ENCODE measurements around the gene MDP1. TPM values are rescaled to one million over a fixed set of nuclear protein-coding genes. Genes with fewer than 3 reads are reported as not detected.

Gene MDP1
- total and polyA plus RNA-seq, 10 donors = 11.0 to 39.6 (median 22.4) TPM

- peaks cover 31 to 83% (median 67%) of the 10 kb centered on the region in 6 donors for H3K4me1 ChIP-seq
These were observed 51.3 kb downstream of the MDP1 start for GRCh38 chr14:24164518-24164991.

More at GRCh38 chr14:24164518-24164991, 51.3 kb downstream of the MDP1 start:
- 92 to 96% (median 94%) methylated on average over 11 to 14 of the region's 14 CpGs for WGBS, 5 donors
- peak; percentile 71 for DNase-seq
- no peak for TF ChIP-seq POLR2AphosphoS5 (IDR thresholded peaks at IDR 0.05)
- TF ChIP-seq CTCF (IDR thresholded peaks at IDR 0.05 in 8 of 11, conservative IDR thresholded peaks at IDR 0.05 in 3 of 11) = no peak
- TF ChIP-seq POLR2A (IDR thresholded peaks at IDR 0.05) = no peak
- Histone ChIP-seq H3K27me3 (replicated peaks in 1 of 7) (no peaks in the 10 kb centered on the region), H3K27ac (peak overlapping the region in 7 of 8 donors; percentile 13 to 99 (median 95)), H3K4me3 (no peak overlapping the region), H3K9me3 (no peaks in the 10 kb centered on the region), H3K36me3 (peaks cover 30 to 91% (median 75%) of the 10 kb centered on the region in 6 donors)
- intact Hi-C loops (cut with DNase I; ENCODE audit: low total_unique reads) = no loop called here

Small RNAs within 50 kb of the gene (small RNA-seq; reads per million reads assigned to genes)
- 0 reads per million in 4 donors for gene AL136295.4
- 0 reads per million in 4 donors for gene CHMP4A
- 0 reads per million in 4 donors for gene IPO4
- gene IRF9 = 0 to 0.21 (median 0) reads per million in 4 donors
- 0 reads per million in 4 donors for gene MDP1

Other genes with a start within 250 kb of the MDP1 start
Only the 30 nearest of the 34 such genes appear.
- 1 to 10 TPM in 6 of 7 donors, under 1 TPM in 1; 0.44 to 3.2 (median 1.5) TPM for gene CARMIL3, start 164.1 kb downstream of the MDP1 start, total RNA-seq
- 1 to 10 TPM in 2 of 3 donors, under 1 TPM in 1; 0.39 to 1.8 (median 1.0) TPM for gene CARMIL3, start 164.1 kb downstream of the MDP1 start, polyA plus RNA-seq
- gene CPNE6, start 144.5 kb downstream of the MDP1 start, total RNA-seq = under 1 TPM in 1 of 7 donors, not detected in 6; 0.13 TPM
- gene CPNE6, start 144.5 kb downstream of the MDP1 start, polyA plus RNA-seq = under 1 TPM in 1 of 3 donors, not detected in 2; 0.03 TPM
- 10 to 100 TPM; 31.4 to 52.3 (median 34.9) TPM for gene PCK2, start 121.8 kb downstream of the MDP1 start, total RNA-seq
- 10 to 100 TPM; 25.3 to 35.7 (median 27.9) TPM for gene PCK2, start 121.8 kb downstream of the MDP1 start, polyA plus RNA-seq
- 100 to 1,000 TPM in 2 of 7 donors, 10 to 100 TPM in 5; 73.8 to 110 (median 80.9) TPM for gene DCAF11, start 101.3 kb downstream of the MDP1 start, total RNA-seq
- 10 to 100 TPM; 28.7 to 42.5 (median 32.4) TPM for gene DCAF11, start 101.3 kb downstream of the MDP1 start, polyA plus RNA-seq
- gene NRL, start 101.1 kb downstream of the MDP1 start, total RNA-seq = 1 to 10 TPM; 2.0 to 7.8 (median 4.2) TPM
- 1 to 10 TPM; 2.7 to 4.7 (median 3.7) TPM for gene NRL, start 101.1 kb downstream of the MDP1 start, polyA plus RNA-seq
- 10 to 100 TPM in 2 of 7 donors, 1 to 10 TPM in 5; 3.7 to 12.9 (median 9.0) TPM for gene FITM1, start 85.4 kb downstream of the MDP1 start, total RNA-seq
- 1 to 10 TPM; 4.6 to 9.6 (median 8.3) TPM for gene FITM1, start 85.4 kb downstream of the MDP1 start, polyA plus RNA-seq
- 100 to 1,000 TPM; 157 to 303 (median 247) TPM for gene PSME1, start 79.9 kb downstream of the MDP1 start, total RNA-seq
- gene PSME1, start 79.9 kb downstream of the MDP1 start, polyA plus RNA-seq = 100 to 1,000 TPM; 349 to 441 (median 364) TPM
- 10 to 100 TPM; 17.7 to 27.3 (median 19.9) TPM for gene EMC9, start 74.5 kb downstream of the MDP1 start, total RNA-seq
- 10 to 100 TPM; 25.4 to 50.6 (median 48.5) TPM for gene EMC9, start 74.5 kb downstream of the MDP1 start, polyA plus RNA-seq
- 100 to 1,000 TPM in 5 of 7 donors, 10 to 100 TPM in 2; 80.0 to 295 (median 189) TPM for gene PSME2, start 69.5 kb downstream of the MDP1 start, total RNA-seq
- 100 to 1,000 TPM; 337 to 509 (median 433) TPM for gene PSME2, start 69.5 kb downstream of the MDP1 start, polyA plus RNA-seq
- 100 to 1,000 TPM in 3 of 7 donors, 10 to 100 TPM in 4; 61.9 to 113 (median 96.9) TPM for gene RNF31, start 68.6 kb downstream of the MDP1 start, total RNA-seq
- gene RNF31, start 68.6 kb downstream of the MDP1 start, polyA plus RNA-seq = 100 to 1,000 TPM in 2 of 3 donors, 10 to 100 TPM in 1; 56.5 to 148 (median 122) TPM
- gene IRF9, start 54.8 kb downstream of the MDP1 start, total RNA-seq = 100 to 1,000 TPM; 122 to 265 (median 218) TPM
- 100 to 1,000 TPM in 2 of 3 donors, 10 to 100 TPM in 1; 85.8 to 166 (median 118) TPM for gene IRF9, start 54.8 kb downstream of the MDP1 start, polyA plus RNA-seq
- gene REC8, start 44.0 kb downstream of the MDP1 start, total RNA-seq = 10 to 100 TPM; 23.5 to 51.6 (median 38.0) TPM
- 10 to 100 TPM; 23.6 to 48.0 (median 43.1) TPM for gene REC8, start 44.0 kb downstream of the MDP1 start, polyA plus RNA-seq
- gene IPO4, start 27.2 kb downstream of the MDP1 start, total RNA-seq = 10 to 100 TPM; 20.0 to 49.7 (median 29.9) TPM
- gene IPO4, start 27.2 kb downstream of the MDP1 start, polyA plus RNA-seq = 10 to 100 TPM; 10.0 to 14.7 (median 10.4) TPM
- gene TM9SF1, start 20.6 kb downstream of the MDP1 start, total RNA-seq = 10 to 100 TPM; 30.4 to 53.6 (median 37.3) TPM
- 10 to 100 TPM in 1 of 3 donors, 1 to 10 TPM in 2; 4.7 to 12.7 (median 7.9) TPM for gene TM9SF1, start 20.6 kb downstream of the MDP1 start, polyA plus RNA-seq
- 1 to 10 TPM in 1 of 7 donors, under 1 TPM in 4, not detected in 2; 0.44 to 1.4 (median 0.61) TPM for gene TSSK4, start 10.4 kb downstream of the MDP1 start, total RNA-seq
- gene TSSK4, start 10.4 kb downstream of the MDP1 start, polyA plus RNA-seq = not detected
- 10 to 100 TPM; 53.3 to 71.7 (median 61.9) TPM for gene CHMP4A, start 2.6 kb downstream of the MDP1 start, total RNA-seq
- gene CHMP4A, start 2.6 kb downstream of the MDP1 start, polyA plus RNA-seq = 100 to 1,000 TPM; 106 to 149 (median 132) TPM
- 100 to 1,000 TPM in 6 of 7 donors, 10 to 100 TPM in 1; 98.6 to 137 (median 122) TPM for gene NEDD8, start 16.3 kb upstream of the MDP1 start, total RNA-seq
- 100 to 1,000 TPM; 164 to 237 (median 228) TPM for gene NEDD8, start 16.3 kb upstream of the MDP1 start, polyA plus RNA-seq
- 10 to 100 TPM; 57.0 to 85.6 (median 82.6) TPM for gene GMPR2, start 16.9 kb upstream of the MDP1 start, total RNA-seq
- gene GMPR2, start 16.9 kb upstream of the MDP1 start, polyA plus RNA-seq = 10 to 100 TPM; 42.2 to 57.9 (median 50.3) TPM
- 100 to 1,000 TPM in 3 of 7 donors, 10 to 100 TPM in 4; 61.8 to 121 (median 99.5) TPM for gene TINF2, start 26.6 kb upstream of the MDP1 start, total RNA-seq
- 10 to 100 TPM; 55.7 to 60.8 (median 57.4) TPM for gene TINF2, start 26.6 kb upstream of the MDP1 start, polyA plus RNA-seq
- gene TGM1, start 47.1 kb upstream of the MDP1 start, total RNA-seq = 1 to 10 TPM; 1.4 to 4.8 (median 2.8) TPM
- 1 to 10 TPM; 1.7 to 3.5 (median 2.3) TPM for gene TGM1, start 47.1 kb upstream of the MDP1 start, polyA plus RNA-seq
- 10 to 100 TPM; 41.7 to 63.0 (median 48.6) TPM for gene RABGGTA, start 55.5 kb upstream of the MDP1 start, total RNA-seq
- 10 to 100 TPM; 22.5 to 46.7 (median 41.4) TPM for gene RABGGTA, start 55.5 kb upstream of the MDP1 start, polyA plus RNA-seq
- gene DHRS1, start 83.7 kb upstream of the MDP1 start, total RNA-seq = 10 to 100 TPM; 29.9 to 56.1 (median 34.0) TPM
- gene DHRS1, start 83.7 kb upstream of the MDP1 start, polyA plus RNA-seq = 10 to 100 TPM; 22.0 to 38.2 (median 30.3) TPM
- gene NOP9, start 83.8 kb upstream of the MDP1 start, total RNA-seq = 10 to 100 TPM; 16.8 to 26.9 (median 22.9) TPM
- 10 to 100 TPM in 1 of 3 donors, 1 to 10 TPM in 2; 4.5 to 12.1 (median 5.2) TPM for gene NOP9, start 83.8 kb upstream of the MDP1 start, polyA plus RNA-seq
- gene CIDEB, start 91.9 kb upstream of the MDP1 start, total RNA-seq = 100 to 1,000 TPM in 2 of 7 donors, 10 to 100 TPM in 5; 54.0 to 145 (median 88.8) TPM
- 10 to 100 TPM; 31.0 to 33.6 (median 31.4) TPM for gene CIDEB, start 91.9 kb upstream of the MDP1 start, polyA plus RNA-seq
- gene LTB4R2, start 94.1 kb upstream of the MDP1 start, total RNA-seq = 10 to 100 TPM in 6 of 7 donors, 1 to 10 TPM in 1; 9.2 to 32.3 (median 18.1) TPM
- 1 to 10 TPM in 2 of 3 donors, under 1 TPM in 1; 0.83 to 4.0 (median 1.3) TPM for gene LTB4R2, start 94.1 kb upstream of the MDP1 start, polyA plus RNA-seq
- 10 to 100 TPM; 20.9 to 50.4 (median 35.8) TPM for gene LTB4R, start 95.4 kb upstream of the MDP1 start, total RNA-seq
- 10 to 100 TPM; 13.9 to 28.6 (median 28.6) TPM for gene LTB4R, start 95.4 kb upstream of the MDP1 start, polyA plus RNA-seq
- 100 to 1,000 TPM in 1 of 7 donors, 10 to 100 TPM in 6; 34.4 to 114 (median 68.7) TPM for gene ADCY4, start 119.0 kb upstream of the MDP1 start, total RNA-seq
- gene ADCY4, start 119.0 kb upstream of the MDP1 start, polyA plus RNA-seq = 10 to 100 TPM; 13.0 to 53.5 (median 34.0) TPM
- 10 to 100 TPM; 24.8 to 42.4 (median 32.6) TPM for gene RIPK3, start 123.9 kb upstream of the MDP1 start, total RNA-seq
- gene RIPK3, start 123.9 kb upstream of the MDP1 start, polyA plus RNA-seq = 10 to 100 TPM; 14.0 to 18.4 (median 14.7) TPM
- gene NFATC4, start 152.1 kb upstream of the MDP1 start, total RNA-seq = 10 to 100 TPM; 10.7 to 29.2 (median 20.2) TPM
- 100 to 1,000 TPM in 1 of 3 donors, 10 to 100 TPM in 2; 51.1 to 145 (median 99.9) TPM for gene NFATC4, start 152.1 kb upstream of the MDP1 start, polyA plus RNA-seq
- 10 to 100 TPM in 5 of 7 donors, 1 to 10 TPM in 2; 4.7 to 18.0 (median 12.0) TPM for gene NYNRIN, start 182.9 kb upstream of the MDP1 start, total RNA-seq
- gene NYNRIN, start 182.9 kb upstream of the MDP1 start, polyA plus RNA-seq = 1 to 10 TPM in 2 of 3 donors, under 1 TPM in 1; 0.87 to 2.7 (median 2.2) TPM

All from spleen (tissue), 11 donors.